ENCODE measurements around the gene COA7.
"Not testable (repeated sequence)": the region's sequence is repeated elsewhere in the genome, so short reads cannot be mapped to it uniquely, and the experiment has no call there.

The COA7 gene

GRCh38 chr1:52702886-52703787 lies 5.0 kb upstream of the COA7 start:
- DNase-seq, result peak; percentile 79 to 97 (median 93)

GRCh38 chr1:52695627-52696026 lies 2.5 kb downstream of the COA7 start:
- no peak for DNase-seq

- DNase-seq, result no peak
These were observed 4.3 kb downstream of the COA7 start for GRCh38 chr1:52693843-52694242.

GRCh38 chr1:52693351-52693750 lies 4.8 kb downstream of the COA7 start:
- DNase-seq, result not testable (repeated sequence)

GRCh38 chr1:52692697-52693096 lies 5.5 kb downstream of the COA7 start:
- no peak for DNase-seq

GRCh38 chr1:52691821-52692220 lies 6.3 kb downstream of the COA7 start:
- no peak for DNase-seq

GRCh38 chr1:52686830-52687229 lies 11.3 kb downstream of the COA7 start:
- DNase-seq, result no peak

GRCh38 chr1:52686261-52686751 lies 11.8 kb downstream of the COA7 start:
- peak; percentile 55 to 82 (median 57) for DNase-seq

- DNase-seq, result no peak
These were observed 13.6 kb downstream of the COA7 start for GRCh38 chr1:52684545-52684944.

GRCh38 chr1:52683367-52683940 lies 14.7 kb downstream of the COA7 start:
- no peak for DNase-seq

- DNase-seq, result no peak
These were observed 17.0 kb downstream of the COA7 start for GRCh38 chr1:52681136-52681535.

- no peak for DNase-seq
These were observed 17.8 kb downstream of the COA7 start for GRCh38 chr1:52680353-52680752.

- DNase-seq, result no peak
These were observed 18.6 kb downstream of the COA7 start for GRCh38 chr1:52679498-52679897.

- DNase-seq, result peak in 2 of 3 experiments; percentile 4 to 33
These were observed 19.1 kb downstream of the COA7 start for GRCh38 chr1:52679048-52679447.

GRCh38 chr1:52677076-52677806 lies 20.9 kb downstream of the COA7 start:
- DNase-seq, result no peak

- no peak for DNase-seq
These were observed 21.8 kb downstream of the COA7 start for GRCh38 chr1:52676249-52676903.

- no peak for DNase-seq
These were observed 23.4 kb downstream of the COA7 start for GRCh38 chr1:52674497-52675384.

GRCh38 chr1:52673513-52673912 lies 24.6 kb downstream of the COA7 start:
- no peak for DNase-seq

- no peak for DNase-seq
These were observed 25.2 kb downstream of the COA7 start for GRCh38 chr1:52672946-52673345.

- DNase-seq, result no peak
These were observed 27.5 kb downstream of the COA7 start for GRCh38 chr1:52670604-52671003.

GRCh38 chr1:52669696-52670095 lies 28.5 kb downstream of the COA7 start:
- DNase-seq, result no peak

GRCh38 chr1:52668711-52669110 lies 29.4 kb downstream of the COA7 start:
- DNase-seq, result no peak
